ENCODE results near the gene ADRA2B. TPM values are rescaled to one million over a fixed set of nuclear protein-coding genes. Genes with fewer than 3 reads are reported as not detected.
"Not testable (repeated sequence)": the region's sequence is repeated elsewhere in the genome, so short reads cannot be mapped to it uniquely, and the experiment has no call there.

The ADRA2B gene
- total RNA-seq, 1 experiment from 2014 or later = not detected

DNA sequence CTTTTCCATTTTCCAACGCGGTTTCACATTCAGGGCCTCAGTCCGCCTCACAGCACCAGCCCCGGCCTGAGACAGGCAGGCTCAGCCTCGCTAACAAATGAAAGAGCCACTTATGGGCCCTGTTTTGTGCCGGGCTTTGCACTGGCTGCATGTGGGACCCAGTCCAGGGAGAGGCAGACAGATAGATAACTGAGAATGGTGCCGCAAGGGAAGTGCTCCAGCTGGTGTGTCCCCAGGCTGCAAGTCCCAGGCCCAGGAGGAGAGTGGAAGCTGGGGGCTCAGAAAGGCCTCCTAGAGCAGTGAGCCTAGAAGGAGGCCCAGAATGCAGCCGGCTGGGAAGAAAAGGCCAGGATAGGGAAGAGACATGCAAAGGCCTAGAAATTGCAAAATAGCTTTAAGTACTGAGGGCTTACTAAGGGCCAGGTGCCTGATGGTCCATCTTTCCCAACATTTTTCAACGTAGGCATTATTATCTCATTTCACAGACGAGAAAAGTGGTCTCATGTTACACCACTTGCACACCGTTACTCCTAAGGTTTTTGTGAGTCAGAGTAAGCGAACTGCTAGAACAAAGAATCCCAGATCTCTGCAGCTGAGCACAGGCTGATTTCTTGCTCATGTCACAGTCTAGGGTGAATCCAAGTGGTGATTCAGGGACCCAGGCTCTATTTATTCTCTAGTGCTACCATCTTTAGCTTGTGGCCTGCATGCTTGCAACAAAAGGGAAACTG is 26.0 kb downstream of the ADRA2B start:
- DNase-seq (ENCODE audit: low spot score) = no peak

DNA sequence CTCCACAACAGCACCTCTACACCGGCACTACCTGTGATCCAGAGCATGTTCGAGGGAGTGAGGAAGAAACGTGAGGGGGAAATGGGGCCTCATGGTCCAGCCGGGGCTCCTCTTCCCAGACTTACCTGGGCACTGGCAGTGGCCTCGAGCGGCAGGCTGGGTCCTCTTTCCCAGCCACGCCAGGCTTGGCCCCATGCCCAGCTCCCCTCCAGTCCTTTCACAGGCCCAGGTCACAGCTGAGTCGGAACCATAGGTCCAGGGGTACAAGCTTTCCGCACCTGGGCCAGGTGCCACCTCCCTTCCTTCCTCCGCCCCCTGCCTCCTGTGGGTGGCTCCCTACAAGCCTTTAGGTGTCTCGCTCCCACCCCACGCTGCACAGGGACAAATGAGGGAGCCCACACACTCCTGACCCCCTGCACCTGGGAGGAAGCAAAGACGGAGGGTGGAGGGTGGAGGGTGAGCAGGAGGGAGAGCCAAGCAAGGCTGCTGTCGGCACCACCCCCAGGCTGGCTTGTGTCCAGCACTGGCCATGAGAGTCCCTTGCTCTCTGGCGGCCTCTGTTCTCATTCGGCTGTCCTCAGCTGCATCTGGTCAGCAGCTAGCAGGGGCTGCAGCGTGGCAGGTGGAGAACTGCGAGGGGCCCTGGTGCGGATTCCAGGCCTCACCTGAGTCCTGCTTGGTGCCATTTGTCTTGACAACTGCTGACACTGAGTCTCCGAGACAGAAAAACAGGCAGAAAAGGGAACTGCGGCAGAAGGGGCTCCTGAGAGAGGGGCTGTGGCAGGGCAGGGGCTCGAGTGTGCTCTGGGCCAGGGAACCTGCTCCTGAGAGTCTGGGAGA is 26.8 kb downstream of the ADRA2B start:
- DNase-seq (ENCODE audit: low spot score) = no peak

DNA sequence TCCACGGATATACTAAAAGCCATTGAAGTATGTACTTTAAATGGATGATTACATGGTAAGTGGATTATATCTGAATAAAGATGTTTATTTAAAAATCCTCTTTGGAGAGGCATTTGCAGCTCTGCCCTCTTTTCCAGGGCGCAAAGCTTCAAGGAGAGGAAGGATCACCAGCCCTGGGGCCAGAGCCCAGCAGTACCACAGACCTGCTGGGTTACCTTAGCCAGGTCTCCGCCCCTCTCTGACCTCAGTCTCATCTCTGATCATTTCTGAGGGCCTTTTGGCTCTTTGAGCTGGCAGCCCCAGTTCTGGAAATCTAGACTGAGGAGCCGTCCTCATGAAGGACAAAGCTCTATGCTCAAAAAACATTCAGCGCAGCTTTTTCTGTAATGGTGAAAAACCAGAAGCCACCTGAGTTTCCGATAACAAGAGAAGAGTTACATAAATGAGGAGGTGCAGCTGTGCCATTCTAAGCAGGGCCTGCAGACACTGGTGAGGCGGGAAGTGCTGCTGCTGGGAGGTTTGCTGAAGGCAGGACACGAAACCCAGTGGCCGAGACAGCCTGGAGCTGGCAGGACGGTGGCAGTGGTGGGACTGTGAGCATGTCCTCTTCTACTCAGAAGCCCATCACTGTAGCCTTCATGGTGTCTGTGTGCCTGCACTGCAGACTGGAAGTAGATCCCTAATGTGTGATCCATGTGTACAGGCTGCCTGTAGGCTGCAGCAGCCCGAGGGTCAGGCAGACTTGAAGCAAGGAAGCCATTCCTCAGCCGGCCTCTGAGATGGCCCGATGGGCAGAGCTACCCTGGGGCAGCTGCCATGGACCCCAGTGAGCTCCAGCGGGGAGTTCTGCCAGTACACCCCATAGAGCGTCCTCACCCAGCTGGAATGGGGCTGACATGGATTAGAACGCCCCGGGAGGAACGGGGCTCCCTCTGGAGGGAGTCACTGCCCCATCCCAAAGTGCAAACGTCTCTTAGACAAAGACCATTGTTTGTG is 27.7 kb downstream of the ADRA2B start:
- no peak for DNase-seq (ENCODE audit: low spot score)

DNA sequence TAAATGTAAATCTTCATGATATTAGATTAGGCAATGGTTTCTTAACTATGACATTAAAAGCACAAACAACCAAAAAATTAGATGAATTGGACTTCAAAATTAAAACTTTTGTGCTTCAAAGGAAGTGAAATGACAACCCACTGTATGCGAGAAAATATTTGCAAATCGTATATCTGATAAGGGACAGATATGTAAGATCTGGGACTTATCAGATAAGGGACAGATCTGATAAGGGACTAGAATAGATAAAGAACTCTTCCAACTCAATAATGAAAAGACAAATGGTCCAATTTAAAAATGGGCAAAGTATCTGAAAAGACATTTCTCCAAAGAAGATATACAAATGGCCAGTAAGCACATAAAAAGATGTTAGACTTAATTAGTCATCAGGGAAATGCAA is 29.2 kb downstream of the ADRA2B start:
- no peak for DNase-seq (ENCODE audit: low spot score)

- no peak for DNase-seq (ENCODE audit: low spot score)
Measured at GRCh38 chr2:96085541-96086355, 30.6 kb downstream of the ADRA2B start.

DNA sequence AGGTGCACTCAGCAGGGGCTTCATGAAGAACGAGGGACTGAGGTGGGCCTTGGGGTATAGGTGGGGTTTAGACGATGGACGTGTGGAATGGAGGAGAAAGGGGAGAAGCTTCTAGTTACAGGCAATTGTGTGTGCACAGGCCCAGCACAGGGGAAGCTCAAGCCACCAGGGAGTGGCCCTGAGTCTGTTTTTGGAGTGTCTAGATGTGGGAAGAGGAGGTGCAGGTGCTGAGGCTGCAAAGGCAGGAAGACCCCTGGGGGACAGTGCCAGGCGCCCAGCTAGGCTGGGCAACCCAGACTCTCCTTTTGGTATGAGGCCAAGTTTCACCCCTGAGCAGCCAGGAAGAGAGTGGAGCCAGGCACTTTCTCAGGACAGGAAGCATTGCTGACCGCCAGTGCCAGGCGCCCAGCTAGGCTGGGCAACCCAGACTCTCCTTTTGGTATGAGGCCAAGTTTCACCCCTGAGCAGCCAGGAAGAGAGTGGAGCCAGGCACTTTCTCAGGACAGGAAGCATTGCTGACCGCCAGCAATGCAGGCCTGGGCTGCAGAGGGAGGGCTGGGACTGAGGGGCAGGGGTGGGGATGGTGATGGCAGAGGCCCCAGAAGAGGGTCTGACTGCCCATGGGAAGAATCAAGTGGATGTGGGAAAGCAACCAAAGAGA is 31.4 kb downstream of the ADRA2B start:
- DNase-seq (ENCODE audit: low spot score) = not testable (repeated sequence)

GRCh38 chr2:96083989-96084857 is 32.1 kb downstream of the ADRA2B start:
- no peak for DNase-seq (ENCODE audit: low spot score)

DNA sequence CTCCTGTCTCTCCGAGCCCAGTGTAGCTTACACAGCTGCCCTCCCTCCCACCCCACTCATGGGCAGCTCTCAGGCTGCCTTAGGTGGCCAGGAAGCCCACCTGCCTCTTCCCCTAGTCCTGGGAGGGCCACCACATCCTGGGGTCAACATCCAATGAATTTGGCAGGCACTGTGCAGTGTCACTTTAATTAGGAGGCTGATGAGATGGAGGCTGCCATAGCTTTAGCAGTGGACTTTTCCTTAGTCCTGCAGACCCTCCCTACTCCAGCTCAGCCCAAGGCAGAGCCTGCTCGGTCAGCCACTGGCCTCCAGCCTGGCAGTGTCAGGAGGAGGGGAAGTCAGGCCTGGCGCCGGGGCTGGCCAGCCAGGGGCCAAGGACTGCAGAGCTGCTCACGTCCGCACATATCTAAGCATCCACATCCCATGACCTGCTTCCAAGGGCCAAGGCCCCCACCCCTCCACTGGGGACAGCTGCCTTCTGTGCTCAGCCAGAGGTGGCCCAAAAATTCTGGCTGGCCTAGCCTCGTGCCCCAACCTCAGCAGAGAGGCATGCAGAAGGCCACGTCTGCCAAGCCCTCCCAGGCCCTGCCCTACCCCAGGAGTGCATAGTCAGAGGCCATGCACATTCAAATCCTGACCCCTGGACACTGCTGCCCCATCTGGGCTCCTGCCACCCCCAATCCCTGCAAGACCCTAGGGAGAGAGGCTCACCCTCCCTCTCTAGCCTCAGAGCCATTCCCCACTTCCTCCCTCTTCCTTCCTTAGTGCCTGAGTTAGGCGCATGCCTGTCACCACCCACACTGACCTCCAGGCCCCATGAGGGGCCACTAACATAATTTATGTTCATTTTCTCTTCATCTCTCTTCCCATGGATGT is 33.1 kb downstream of the ADRA2B start:
- DNase-seq (ENCODE audit: low spot score) = no peak

- DNase-seq (ENCODE audit: low spot score) = no peak
Measured at GRCh38 chr2:96082211-96083063, 33.9 kb downstream of the ADRA2B start.

DNA sequence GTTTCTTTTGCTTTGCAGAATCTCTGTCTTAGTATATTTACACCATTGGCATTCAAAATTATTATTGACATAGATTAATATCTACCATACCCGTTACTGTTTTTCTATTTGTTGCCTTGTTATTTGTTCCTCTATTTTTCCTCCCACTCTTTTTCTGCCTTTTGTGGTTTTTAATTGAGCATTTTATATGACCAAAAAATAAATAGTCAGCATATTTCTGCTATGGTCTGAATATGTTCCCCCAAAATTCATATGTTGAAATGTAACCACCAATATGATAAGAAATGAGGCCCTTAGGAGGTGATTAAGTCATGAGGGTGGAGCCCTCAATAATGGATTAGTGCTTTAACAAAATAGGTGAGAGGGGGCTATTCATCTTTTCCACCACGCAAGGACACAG is 35.3 kb downstream of the ADRA2B start:
- no peak for DNase-seq (ENCODE audit: low spot score)

GRCh38 chr2:96075199-96075771 is 41.1 kb downstream of the ADRA2B start:
- no peak for DNase-seq (ENCODE audit: low spot score)

- DNase-seq (ENCODE audit: low spot score) = no peak
Measured at GRCh38 chr2:96074156-96074555, 42.2 kb downstream of the ADRA2B start.

DNA sequence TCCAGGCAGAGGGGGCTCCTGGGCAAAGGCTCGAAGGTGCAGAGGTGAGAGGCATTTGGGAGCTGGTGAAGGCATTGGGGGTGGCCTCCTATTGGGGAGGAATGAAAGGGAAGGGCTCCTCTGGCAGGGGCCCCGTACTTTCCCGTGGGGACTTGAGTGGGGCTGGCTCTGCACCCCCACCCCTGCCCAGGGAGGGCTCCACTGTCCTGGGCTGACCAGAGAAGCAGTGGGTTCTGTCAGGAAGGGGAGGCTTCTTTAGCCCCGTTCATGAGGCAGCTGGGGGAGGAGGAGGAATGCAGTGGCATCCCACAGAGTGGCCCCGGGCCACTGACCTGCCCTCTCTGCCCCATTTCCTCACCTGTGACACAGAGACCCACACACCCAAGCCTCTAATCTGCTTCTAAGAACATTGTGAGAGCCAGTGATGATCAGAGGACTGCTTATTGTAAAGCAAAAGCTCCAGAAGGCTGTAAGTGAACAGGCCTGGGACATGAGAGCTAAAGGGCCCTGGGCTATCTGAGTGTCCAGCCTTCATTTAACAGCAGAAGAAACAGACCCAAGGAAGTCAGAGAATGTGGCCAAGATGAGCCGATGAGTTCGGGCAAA is 43.1 kb downstream of the ADRA2B start:
- no peak for DNase-seq (ENCODE audit: low spot score)

DNA sequence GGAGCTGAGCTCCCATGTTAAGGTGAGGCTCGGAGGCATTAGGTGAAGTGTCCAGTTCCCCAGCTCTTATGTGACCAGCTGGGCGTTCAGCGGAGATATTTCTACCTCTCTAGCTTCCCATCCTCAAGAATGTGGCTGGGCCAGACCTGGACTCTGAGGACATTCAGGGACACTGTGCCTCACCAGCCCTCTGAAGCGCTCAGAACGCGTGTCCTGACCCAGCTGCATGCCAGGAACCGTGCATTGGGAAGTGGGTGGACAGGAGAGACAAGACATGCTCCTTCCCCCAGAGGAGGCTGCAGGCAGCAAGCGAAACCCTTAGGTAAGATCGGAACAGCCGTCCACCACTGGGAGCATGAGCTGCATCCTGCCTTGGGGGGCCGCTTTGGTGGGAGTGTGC is 43.6 kb downstream of the ADRA2B start:
- no peak for DNase-seq (ENCODE audit: low spot score)

- not testable (repeated sequence) for DNase-seq (ENCODE audit: low spot score)
Measured at GRCh38 chr2:96071977-96072491, 44.3 kb downstream of the ADRA2B start.
